Colonic mucosa (tissue), 4 donors: ENCODE measurements around the gene RAP1GDS1. TPM values are rescaled to one million over a fixed set of nuclear protein-coding genes. Genes with fewer than 3 reads are reported as not detected.

Source experiments
- DNase-seq: peaks from one replicate; pipeline ENCODE4 v3.0.0-alpha.2; 2020
- H3K27ac ChIP-seq: fragments of 200-600 bp; one replicate; pipeline ENCODE4 v1.8.0; 2021
- H3K27me3 ChIP-seq: fragments of 200-600 bp; one replicate; pipeline ENCODE4 v1.8.0; 2021
- H3K36me3 ChIP-seq: fragments of 200-600 bp; one replicate; pipeline ENCODE4 v1.8.0; 2021
- H3K4me1 ChIP-seq: fragments of 200-600 bp; one replicate; pipeline ENCODE4 v1.8.0; 2021; ENCODE audit warnings: mild to moderate bottlenecking
- H3K4me3 ChIP-seq: fragments of 200-600 bp; one replicate; pipeline ENCODE4 v1.8.0; 2021
- H3K9ac ChIP-seq, 2 donors: one replicate each; pipeline ENCODE4 v1.7.0; 2013; ENCODE audit warnings: control low read depth in 2 of 2, low read depth in 2 of 2, low read length in 2 of 2
- H3K9me3 ChIP-seq: fragments of 200-600 bp; one replicate; pipeline ENCODE4 v1.8.0; 2021
- CTCF ChIP-seq: fragments of 200-600 bp; IDR thresholded peaks from one replicate; pipeline ENCODE4 v1.8.0; 2022; ENCODE audit warnings: antibody characterized with exemption, mild to moderate bottlenecking
- intact Hi-C: fragments of 100-400 bp; cut with DNase I; formaldehyde crosslinking; loops from one replicate; pipeline ENCODE4 v1.14.1; 2022
- total RNA-seq, 2 donors: library from RNA; stranded (reverse); fragmentation: NEBNext Ultra II Directional in 1 of 2; extraction: Animal tissue kit (Norgen Biotek cat#: 25700) in 1 of 2; gene quantifications; one replicate each; pipeline ENCODE4 v1.2.1, GENCODE V29; 2021
- donor health status: healthy.
- donor health status: DM: no; HTN: no; CAD: no.
- donor health status: DM: no; HTN: no; CAD: no.

The RAP1GDS1 gene
- total RNA-seq, 2 donors from 2014 or later, result 38.4 to 42.3 TPM

- DNase-seq, result no peak
- no peaks in the 10 kb centered on the region for H3K27me3 ChIP-seq
- no peak overlapping the region for H3K4me3 ChIP-seq
- H3K9ac ChIP-seq, result no peak overlapping the region
- intact Hi-C loops, result no loop called here
- TF ChIP-seq CTCF, result no peak
- H3K4me1 ChIP-seq, result no peaks in the 10 kb centered on the region
- no peaks in the 10 kb centered on the region for H3K36me3 ChIP-seq
- no peak overlapping the region for H3K27ac ChIP-seq
- no peaks in the 10 kb centered on the region for H3K9me3 ChIP-seq
These were observed 28.2 kb downstream of the RAP1GDS1 start for GRCh38 chr4:98289375-98289774.

DNA sequence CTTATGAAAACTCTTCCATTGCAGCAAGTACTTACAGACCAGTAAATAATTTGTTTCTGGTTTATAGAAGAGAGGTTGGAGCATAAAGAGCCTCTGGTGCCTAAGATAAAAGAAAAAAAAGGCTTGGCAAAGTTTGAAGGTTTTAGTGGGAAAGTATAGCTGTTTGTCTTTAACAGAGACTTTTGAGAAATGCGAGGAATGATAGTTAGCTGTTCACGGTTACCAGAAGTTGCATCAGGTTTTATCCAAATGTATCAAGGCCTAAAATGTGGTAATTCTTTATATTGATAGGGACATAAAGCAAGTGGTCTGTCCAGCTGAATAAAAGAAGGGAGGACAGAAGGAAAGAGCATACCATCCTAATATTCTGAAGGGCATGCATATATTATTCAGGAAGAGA lies 29.3 kb downstream of the RAP1GDS1 start:
- no peaks in the 10 kb centered on the region for H3K36me3 ChIP-seq
- no peak for TF ChIP-seq CTCF
- H3K4me3 ChIP-seq, result no peak overlapping the region
- H3K9ac ChIP-seq, result no peak overlapping the region
- no peaks in the 10 kb centered on the region for H3K9me3 ChIP-seq
- H3K27me3 ChIP-seq, result no peaks in the 10 kb centered on the region
- no peak overlapping the region for H3K27ac ChIP-seq
- no peaks in the 10 kb centered on the region for H3K4me1 ChIP-seq
- DNase-seq, result no peak
- intact Hi-C loops, result no loop called here

- intact Hi-C loops, result no loop called here
- Histone ChIP-seq H3K36me3 (no peaks in the 10 kb centered on the region), H3K4me3 (no peak overlapping the region), H3K9me3 (no peaks in the 10 kb centered on the region), H3K27me3 (no peaks in the 10 kb centered on the region), H3K27ac (no peak overlapping the region), H3K4me1 (no peaks in the 10 kb centered on the region), H3K9ac (no peak overlapping the region)
- DNase-seq, result no peak
- no peak for TF ChIP-seq CTCF
These were observed 32.1 kb downstream of the RAP1GDS1 start for GRCh38 chr4:98293104-98293887.

DNA sequence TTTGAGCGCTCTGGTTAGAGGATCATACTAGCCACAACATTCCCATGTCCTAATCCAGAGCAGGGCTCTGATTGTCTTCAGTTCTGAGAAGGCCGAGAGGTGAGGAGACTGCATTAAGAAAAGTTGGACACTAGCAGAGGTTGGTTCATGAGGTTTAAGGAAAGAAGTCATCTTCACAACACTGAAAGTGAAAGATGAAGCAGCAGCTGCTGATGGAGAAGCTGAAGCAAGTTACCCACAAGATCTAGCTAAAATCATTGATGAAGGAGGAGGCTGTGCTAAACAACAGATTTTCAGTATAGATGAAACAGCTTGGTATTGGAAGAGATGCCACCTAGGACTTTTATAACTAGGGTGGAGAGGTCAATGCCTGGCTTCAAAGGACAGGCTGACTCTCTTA lies 36.8 kb downstream of the RAP1GDS1 start:
- Histone ChIP-seq H3K9me3 (no peaks in the 10 kb centered on the region), H3K36me3 (no peaks in the 10 kb centered on the region), H3K27me3 (no peaks in the 10 kb centered on the region), H3K27ac (no peak overlapping the region), H3K9ac (no peak overlapping the region), H3K4me3 (no peak overlapping the region), H3K4me1 (no peaks in the 10 kb centered on the region)
- no peak for DNase-seq
- intact Hi-C loops, result no loop called here
- TF ChIP-seq CTCF, result no peak

DNA sequence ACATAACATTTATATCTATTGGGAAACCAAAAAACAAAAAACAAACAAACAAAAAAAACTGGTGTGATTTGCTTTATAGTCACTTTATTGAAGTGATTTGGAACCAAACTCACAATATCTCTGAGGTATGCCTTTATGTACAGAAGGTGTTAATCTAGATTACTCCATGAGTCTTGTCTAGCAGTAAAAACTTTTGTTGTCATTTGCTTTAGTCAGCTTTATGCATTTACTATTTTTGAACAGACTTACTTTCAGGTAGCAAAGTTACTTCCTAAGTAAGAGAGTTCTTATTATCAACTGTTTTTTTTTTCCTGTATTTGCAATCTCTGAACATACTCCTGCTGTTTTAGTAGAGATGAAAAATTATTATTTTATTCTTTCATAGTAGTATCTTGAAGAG lies 39.5 kb downstream of the RAP1GDS1 start:
- no peaks in the 10 kb centered on the region for H3K27me3 ChIP-seq
- H3K4me3 ChIP-seq, result no peak overlapping the region
- intact Hi-C loops, result no loop called here
- no peak for DNase-seq
- no peak overlapping the region for H3K27ac ChIP-seq
- no peak for TF ChIP-seq CTCF
- H3K9ac ChIP-seq, result no peak overlapping the region
- no peaks in the 10 kb centered on the region for H3K36me3 ChIP-seq
- H3K9me3 ChIP-seq, result no peaks in the 10 kb centered on the region
- H3K4me1 ChIP-seq, result no peaks in the 10 kb centered on the region
